Measurements from ENCODE around the gene IQCN. TPM values are rescaled to one million over a fixed set of nuclear protein-coding genes. Genes with fewer than 3 reads are reported as not detected.
"Not testable (repeated sequence)": the region's sequence is repeated elsewhere in the genome, so short reads cannot be mapped to it uniquely, and the experiment has no call there.

The IQCN gene
- total and polyA plus RNA-seq, 2 donors = 0.57 to 5.0 TPM

DNA sequence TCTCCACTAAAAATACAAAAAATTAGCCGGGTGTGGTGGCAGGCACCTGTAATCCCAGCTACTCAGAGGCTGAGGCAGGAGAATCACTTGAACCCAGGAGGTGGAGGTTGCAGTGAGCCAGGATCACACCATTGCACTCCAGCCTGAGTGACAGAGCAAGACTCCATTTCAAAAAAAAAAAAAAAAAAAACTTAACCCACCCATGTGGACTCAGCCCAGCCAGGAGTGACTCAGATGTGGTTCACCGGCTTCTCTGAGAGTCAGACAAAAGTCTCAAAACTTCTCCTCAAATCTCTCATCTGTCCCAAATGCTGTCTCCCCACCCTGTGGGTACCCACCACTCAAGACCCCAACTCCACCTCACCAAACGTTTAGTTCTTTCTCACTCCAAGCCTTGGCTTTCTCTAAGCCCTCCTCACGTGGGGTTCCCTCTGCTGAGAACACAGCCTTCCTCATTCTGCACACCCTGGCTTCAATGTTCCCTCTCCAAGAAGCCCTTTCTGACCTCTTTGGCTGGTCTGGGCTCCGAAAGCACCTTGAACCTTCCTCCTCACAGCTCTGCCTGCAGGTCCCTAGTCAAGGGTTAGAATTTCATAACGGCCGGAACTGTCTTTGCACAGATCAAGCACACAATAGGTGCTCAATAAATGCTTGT, 59.3 kb downstream of the IQCN start:
- no peaks in the 10 kb centered on the region for H3K4me1 ChIP-seq (ENCODE audit: control insufficient read depth in 2 of 2, insufficient read depth in 2 of 2, low read length in 2 of 2)
- DNase-seq (ENCODE audit: low read depth in 6 of 9, low spot score in 9 of 9) = no peak
- H3K36me3 ChIP-seq (ENCODE audit: control insufficient read depth in 2 of 2, insufficient read depth in 2 of 2, low read length in 1 of 2) = no peaks in the 10 kb centered on the region
- H3K27ac ChIP-seq (ENCODE audit: low read depth in 1 of 2, low read length in 1 of 2) = no peak overlapping the region
- H3K4me3 ChIP-seq (ENCODE audit: low read length in 2 of 2) = no peak overlapping the region
- H3K27me3 ChIP-seq (ENCODE audit: control insufficient read depth in 2 of 2, insufficient read depth in 1 of 2, low read length in 1 of 2) = peaks cover 0 to 32% of the 10 kb centered on the region in 2 donors
- H3K9me3 ChIP-seq (ENCODE audit: control insufficient read depth in 2 of 2, insufficient read depth in 1 of 2, low read length in 1 of 2) = no peaks in the 10 kb centered on the region
- WGBS = 77% methylated on average over 7 of the region's 7 CpGs

DNA sequence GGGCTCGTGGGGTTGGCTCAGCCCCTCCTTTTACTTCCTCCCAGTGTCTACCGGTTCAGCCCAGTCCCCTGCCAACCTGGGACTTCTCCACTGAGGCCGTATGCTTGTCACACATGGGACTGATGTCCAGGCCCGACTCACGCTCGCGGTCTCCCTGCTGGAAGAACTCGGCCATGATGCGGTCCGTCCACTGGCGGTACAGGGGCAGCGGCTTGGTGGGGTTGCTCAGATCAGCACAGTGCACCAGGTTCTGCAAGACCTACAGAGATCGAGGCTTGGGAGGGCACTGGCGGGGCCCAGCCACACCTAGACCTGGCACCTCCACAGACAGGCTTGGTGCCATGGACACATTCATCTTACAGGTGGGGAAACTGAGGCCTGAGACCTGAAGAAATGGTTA, 62.6 kb downstream of the IQCN start:
- Histone ChIP-seq H3K9me3 (ENCODE audit: control insufficient read depth in 2 of 2, insufficient read depth in 1 of 2, low read length in 1 of 2) (no peaks in the 10 kb centered on the region), H3K36me3 (ENCODE audit: control insufficient read depth in 2 of 2, insufficient read depth in 2 of 2, low read length in 1 of 2) (no peaks in the 10 kb centered on the region), H3K27me3 (ENCODE audit: control insufficient read depth in 2 of 2, insufficient read depth in 1 of 2, low read length in 1 of 2) (peaks cover 2 to 27% of the 10 kb centered on the region in 2 donors), H3K4me1 (ENCODE audit: control insufficient read depth in 2 of 2, insufficient read depth in 2 of 2, low read length in 2 of 2) (no peaks in the 10 kb centered on the region), H3K27ac (ENCODE audit: low read depth in 1 of 2, low read length in 1 of 2) (no peak overlapping the region), H3K4me3 (ENCODE audit: low read length in 2 of 2) (no peak overlapping the region)
- WGBS = 79% methylated on average over 14 of the region's 14 CpGs
- DNase-seq (ENCODE audit: low read depth in 6 of 9, low spot score in 9 of 9) = no peak

DNA sequence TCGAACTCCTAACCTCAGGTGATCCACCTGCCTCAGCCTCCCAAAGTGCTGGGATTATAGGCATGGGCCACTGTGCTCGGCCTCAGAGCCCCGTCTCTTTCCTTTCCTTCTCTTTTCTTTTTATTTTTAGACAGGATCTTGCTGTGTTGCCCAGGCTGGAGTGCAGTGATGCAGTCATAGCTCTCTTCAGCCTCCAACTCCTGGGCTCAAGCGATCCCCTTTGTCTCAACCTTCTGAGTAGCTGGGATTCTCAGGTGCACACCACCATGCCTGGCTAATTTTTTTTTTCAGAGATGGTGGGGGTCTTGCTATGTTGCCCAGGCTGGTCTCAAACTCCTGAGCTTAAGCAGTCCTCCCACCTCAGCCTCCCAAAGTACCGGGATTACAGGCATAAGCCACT, 64.3 kb downstream of the IQCN start:
- not testable (repeated sequence) for H3K36me3 ChIP-seq (ENCODE audit: control insufficient read depth in 2 of 2, insufficient read depth in 2 of 2, low read length in 1 of 2); H3K4me1 ChIP-seq (ENCODE audit: control insufficient read depth in 2 of 2, insufficient read depth in 2 of 2, low read length in 2 of 2); H3K9me3 ChIP-seq (ENCODE audit: control insufficient read depth in 2 of 2, insufficient read depth in 1 of 2, low read length in 1 of 2); H3K27ac ChIP-seq (ENCODE audit: low read depth in 1 of 2, low read length in 1 of 2); H3K4me3 ChIP-seq (ENCODE audit: low read length in 2 of 2); DNase-seq (ENCODE audit: low read depth in 6 of 9, low spot score in 9 of 9)
- H3K27me3 ChIP-seq (ENCODE audit: control insufficient read depth in 2 of 2, insufficient read depth in 1 of 2, low read length in 1 of 2) = peaks cover 4 to 45% of the 10 kb centered on the region in 2 donors
- 89% methylated on average over 5 of the region's 5 CpGs for WGBS

DNA sequence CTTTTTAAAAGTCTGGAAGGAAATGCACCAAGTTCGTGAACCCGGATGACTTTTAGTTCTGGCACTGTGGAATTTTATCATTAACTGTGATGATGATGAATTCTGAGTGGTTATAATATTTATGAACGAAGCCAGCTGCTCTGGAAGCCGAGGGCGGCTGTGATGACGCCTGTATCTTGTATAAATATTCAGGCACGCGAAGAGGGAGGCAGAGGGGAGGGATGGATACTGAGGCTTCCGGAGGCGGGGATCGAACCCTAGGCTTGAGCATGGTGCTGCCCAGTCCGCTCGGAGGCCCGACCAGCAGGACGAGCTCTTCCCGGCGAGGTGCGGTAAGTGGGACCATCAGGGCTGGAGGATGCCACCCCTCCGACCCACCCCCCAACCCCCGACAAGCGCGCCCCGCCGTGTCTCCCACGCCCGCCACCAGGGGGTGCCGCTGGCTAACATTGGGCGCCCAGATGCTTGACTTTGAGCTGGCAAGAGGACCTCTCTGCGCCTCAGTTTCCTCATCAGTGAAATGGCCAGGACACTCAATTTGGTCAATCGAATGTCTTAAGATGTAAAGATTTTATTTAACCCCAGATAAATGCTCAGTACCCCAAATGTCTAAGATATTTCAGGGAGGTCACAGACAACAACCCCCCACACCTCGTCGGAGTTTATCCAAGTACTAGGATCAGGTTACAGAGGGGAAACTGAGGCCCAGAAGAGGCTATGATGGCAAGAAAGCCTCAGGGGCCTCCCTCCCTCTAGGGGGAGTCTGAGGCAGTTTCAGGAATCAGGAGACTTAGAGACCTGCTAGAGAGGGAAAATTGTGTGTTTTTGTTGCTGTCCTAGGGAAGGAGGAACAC, 65.9 kb downstream of the IQCN start:
- Histone ChIP-seq H3K36me3 (ENCODE audit: control insufficient read depth in 2 of 2, insufficient read depth in 2 of 2, low read length in 1 of 2) (no peaks in the 10 kb centered on the region), H3K9me3 (ENCODE audit: control insufficient read depth in 2 of 2, insufficient read depth in 1 of 2, low read length in 1 of 2) (no peaks in the 10 kb centered on the region), H3K27me3 (ENCODE audit: control insufficient read depth in 2 of 2, insufficient read depth in 1 of 2, low read length in 1 of 2) (peaks cover 4 to 45% of the 10 kb centered on the region in 2 donors), H3K4me1 (ENCODE audit: control insufficient read depth in 2 of 2, insufficient read depth in 2 of 2, low read length in 2 of 2) (peaks cover 9 to 20% of the 10 kb centered on the region in 2 donors), H3K27ac (ENCODE audit: low read depth in 1 of 2, low read length in 1 of 2) (no peak overlapping the region), H3K4me3 (ENCODE audit: low read length in 2 of 2) (no peak overlapping the region)
- WGBS = 32% methylated on average over 32 of the region's 32 CpGs
- DNase-seq (ENCODE audit: low read depth in 6 of 9, low spot score in 9 of 9) = peak in 1 of 9 donors; percentile 46

Other genes starting within 250 kb of the IQCN start
- 7.4 TPM for gene IL12RB1, start 187.5 kb downstream of the IQCN start, total RNA-seq
- 3.7 TPM for gene IL12RB1, start 187.5 kb downstream of the IQCN start, polyA plus RNA-seq
- gene MAST3, start 176.7 kb downstream of the IQCN start, total RNA-seq = 2.0 TPM
- 8.9 TPM for gene MAST3, start 176.7 kb downstream of the IQCN start, polyA plus RNA-seq
- 6.5 TPM for gene PIK3R2, start 121.3 kb downstream of the IQCN start, total RNA-seq
- 15.1 TPM for gene PIK3R2, start 121.3 kb downstream of the IQCN start, polyA plus RNA-seq
- gene IFI30, start 100.6 kb downstream of the IQCN start, total RNA-seq = 148 TPM
- gene IFI30, start 100.6 kb downstream of the IQCN start, polyA plus RNA-seq = 237 TPM
- gene MPV17L2, start 81.2 kb downstream of the IQCN start, total RNA-seq = 6.8 TPM
- gene MPV17L2, start 81.2 kb downstream of the IQCN start, polyA plus RNA-seq = 13.4 TPM
- gene RAB3A, start 70.4 kb downstream of the IQCN start, total RNA-seq = 0.52 TPM
- 1.0 TPM for gene RAB3A, start 70.4 kb downstream of the IQCN start, polyA plus RNA-seq
- 0.05 TPM for gene PDE4C, start 48.0 kb downstream of the IQCN start, total RNA-seq
- 0.34 TPM for gene PDE4C, start 48.0 kb downstream of the IQCN start, polyA plus RNA-seq
- gene JUND, start 7.2 kb upstream of the IQCN start, total RNA-seq = 65.8 TPM
- gene JUND, start 7.2 kb upstream of the IQCN start, polyA plus RNA-seq = 88.3 TPM
- gene LSM4, start 48.6 kb upstream of the IQCN start, total RNA-seq = 190 TPM
- gene LSM4, start 48.6 kb upstream of the IQCN start, polyA plus RNA-seq = 147 TPM
- 13.3 TPM for gene PGPEP1, start 66.1 kb upstream of the IQCN start, total RNA-seq
- 14.8 TPM for gene PGPEP1, start 66.1 kb upstream of the IQCN start, polyA plus RNA-seq
- gene GDF15, start 111.7 kb upstream of the IQCN start, total RNA-seq = 0.42 TPM
- gene GDF15, start 111.7 kb upstream of the IQCN start, polyA plus RNA-seq = 2.2 TPM
- gene LRRC25, start 123.2 kb upstream of the IQCN start, total RNA-seq = 2.5 TPM
- gene LRRC25, start 123.2 kb upstream of the IQCN start, polyA plus RNA-seq = 6.2 TPM
- gene SSBP4, start 144.9 kb upstream of the IQCN start, total RNA-seq = 47.3 TPM
- gene SSBP4, start 144.9 kb upstream of the IQCN start, polyA plus RNA-seq = 50.3 TPM
- gene ISYNA1, start 163.7 kb upstream of the IQCN start, total RNA-seq = 14.2 TPM
- 66.1 TPM for gene ISYNA1, start 163.7 kb upstream of the IQCN start, polyA plus RNA-seq
- 6.8 TPM for gene ELL, start 247.6 kb upstream of the IQCN start, total RNA-seq
- gene ELL, start 247.6 kb upstream of the IQCN start, polyA plus RNA-seq = 14.3 TPM

Measured in thymus (tissue), 11 donors.